GM12801 (cell line): Measurements from ENCODE around the gene PPP1R1A.

Experiments used
- TF ChIP-seq, protein P1 (sequence below): IDR thresholded peaks from one replicate; pipeline ENCODE4 v1.5.1; 2011; ENCODE audit warnings: control low read depth; ENCODE audit not compliant: insufficient read length; ENCODE audit errors: extremely low read depth

Gene PPP1R1A

DNA sequence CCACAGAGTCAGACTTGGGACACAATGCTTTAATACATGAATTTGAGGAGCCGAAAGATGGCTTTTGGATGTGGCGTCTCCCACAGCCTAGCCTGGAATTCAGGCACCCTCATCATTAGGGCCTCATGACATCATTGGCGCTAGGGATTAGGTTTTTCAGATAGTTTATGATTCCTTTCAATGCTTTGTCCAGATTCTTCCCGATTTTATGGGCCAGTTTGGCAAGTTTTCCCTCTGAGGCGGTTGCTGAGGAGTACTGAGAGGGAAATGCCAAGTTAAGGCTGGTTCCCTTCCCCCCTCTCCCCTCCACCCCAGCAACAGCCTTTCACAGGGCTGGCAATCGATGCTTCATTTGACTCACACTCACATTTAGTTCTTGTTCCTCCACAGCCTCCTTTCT is 19.7 kb upstream of the PPP1R1A start:
- TF ChIP-seq, protein P1, sequence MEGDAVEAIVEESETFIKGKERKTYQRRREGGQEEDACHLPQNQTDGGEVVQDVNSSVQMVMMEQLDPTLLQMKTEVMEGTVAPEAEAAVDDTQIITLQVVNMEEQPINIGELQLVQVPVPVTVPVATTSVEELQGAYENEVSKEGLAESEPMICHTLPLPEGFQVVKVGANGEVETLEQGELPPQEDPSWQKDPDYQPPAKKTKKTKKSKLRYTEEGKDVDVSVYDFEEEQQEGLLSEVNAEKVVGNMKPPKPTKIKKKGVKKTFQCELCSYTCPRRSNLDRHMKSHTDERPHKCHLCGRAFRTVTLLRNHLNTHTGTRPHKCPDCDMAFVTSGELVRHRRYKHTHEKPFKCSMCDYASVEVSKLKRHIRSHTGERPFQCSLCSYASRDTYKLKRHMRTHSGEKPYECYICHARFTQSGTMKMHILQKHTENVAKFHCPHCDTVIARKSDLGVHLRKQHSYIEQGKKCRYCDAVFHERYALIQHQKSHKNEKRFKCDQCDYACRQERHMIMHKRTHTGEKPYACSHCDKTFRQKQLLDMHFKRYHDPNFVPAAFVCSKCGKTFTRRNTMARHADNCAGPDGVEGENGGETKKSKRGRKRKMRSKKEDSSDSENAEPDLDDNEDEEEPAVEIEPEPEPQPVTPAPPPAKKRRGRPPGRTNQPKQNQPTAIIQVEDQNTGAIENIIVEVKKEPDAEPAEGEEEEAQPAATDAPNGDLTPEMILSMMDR: no peak

DNA sequence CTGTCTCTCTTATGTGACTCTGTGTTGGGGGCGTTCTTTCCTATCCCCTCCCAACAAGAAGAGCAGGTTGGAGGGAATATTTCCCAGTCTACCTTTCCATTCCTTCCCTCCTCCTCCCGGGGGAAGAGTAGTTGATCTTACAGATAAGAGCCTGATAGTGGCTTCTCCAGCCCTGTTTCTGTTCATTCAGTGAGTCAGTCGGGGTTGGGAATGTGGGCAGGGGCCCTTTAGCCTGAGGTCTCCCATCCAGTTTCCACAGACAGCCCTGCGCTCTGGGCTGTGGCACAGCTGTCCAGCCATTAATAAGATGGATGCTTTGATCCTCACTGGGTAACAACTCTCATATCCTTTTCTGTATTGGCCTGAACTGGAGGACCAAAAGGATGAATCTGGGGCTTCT is 18.1 kb upstream of the PPP1R1A start:
- TF ChIP-seq, protein P1: no peak

DNA sequence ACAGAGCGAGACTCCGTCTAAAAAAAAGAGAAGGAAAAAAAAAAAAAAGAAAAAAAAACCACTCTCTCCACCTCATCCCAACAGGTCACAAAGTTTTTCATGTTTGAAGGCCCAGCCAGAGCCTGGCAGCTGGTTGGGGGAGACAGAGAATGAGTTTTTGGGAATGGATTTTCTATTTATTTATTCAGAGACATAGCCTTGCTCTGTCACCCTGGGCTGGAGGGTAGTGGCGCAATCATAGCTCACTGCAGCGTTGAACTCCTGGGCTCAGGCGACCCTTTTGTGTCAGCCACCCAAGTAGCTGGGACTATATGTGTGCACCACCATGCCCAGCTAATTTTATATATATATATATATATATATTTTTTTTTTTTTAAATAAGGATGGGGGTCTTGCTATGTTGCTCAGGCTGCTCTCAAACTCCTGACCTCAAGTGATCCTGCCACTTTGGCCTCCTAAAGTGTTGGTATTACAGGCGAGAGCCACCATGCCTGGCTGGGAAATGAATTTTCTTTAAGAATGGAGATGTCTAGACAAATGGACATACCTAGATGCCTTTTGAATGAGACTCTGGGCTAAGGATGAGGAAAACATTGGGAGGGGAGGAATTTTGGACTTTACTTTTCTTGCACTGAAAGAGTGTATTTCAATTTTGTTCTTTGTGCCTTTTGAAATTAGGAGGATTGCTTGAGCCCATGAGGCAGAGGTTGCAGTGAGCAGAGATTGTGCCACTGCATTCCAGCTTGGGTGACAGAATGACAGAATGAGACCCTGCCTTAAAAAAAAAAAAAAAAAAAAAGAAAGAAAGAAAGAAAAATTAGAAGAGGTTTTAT is 16.9 kb upstream of the PPP1R1A start:
- TF ChIP-seq, protein P1: no peak

DNA sequence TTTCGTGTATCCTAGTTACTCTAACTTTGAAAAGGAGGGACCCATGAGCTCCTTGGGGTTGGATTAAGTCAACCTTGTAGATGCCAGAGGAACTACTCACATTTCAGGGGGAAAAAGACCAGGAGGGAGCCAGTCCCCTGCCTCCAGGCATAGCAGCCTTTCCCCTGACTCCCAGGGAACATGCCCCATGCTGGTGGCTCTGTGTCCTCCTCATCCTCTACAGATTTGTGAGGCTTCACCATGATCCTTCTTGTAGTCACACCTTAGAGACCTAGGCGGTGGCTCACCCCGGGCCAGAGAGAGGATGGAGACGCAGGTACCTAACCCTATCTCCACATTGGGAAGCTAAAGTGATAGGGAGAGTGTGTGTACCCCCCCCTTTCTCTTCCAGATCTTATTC is 16.0 kb upstream of the PPP1R1A start:
- TF ChIP-seq, protein P1: no peak

GRCh38 chr12:54603872-54604271 is 15.4 kb upstream of the PPP1R1A start:
- TF ChIP-seq, protein P1: no peak

GRCh38 chr12:54603173-54603814 is 14.8 kb upstream of the PPP1R1A start:
- TF ChIP-seq, protein P1: no peak

DNA sequence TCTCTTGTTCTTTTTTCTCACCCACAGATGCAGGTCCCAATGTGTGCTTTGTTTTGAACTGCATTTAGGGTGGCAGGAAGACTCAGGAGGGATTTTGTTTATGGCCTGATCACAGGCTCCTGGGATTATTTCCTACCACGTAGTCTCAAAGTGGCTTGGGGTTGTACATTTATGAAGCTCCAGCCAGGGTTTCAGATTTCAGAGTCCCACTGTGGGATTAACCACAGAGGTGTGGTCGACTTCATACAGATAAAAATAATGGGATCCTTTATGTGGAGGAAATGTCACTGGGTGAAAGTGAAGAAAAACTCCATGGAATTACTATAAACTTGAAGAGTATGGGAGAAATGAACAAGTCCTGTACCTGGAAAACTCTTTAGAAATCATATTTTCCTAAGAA is 14.2 kb upstream of the PPP1R1A start:
- TF ChIP-seq, protein P1: no peak
